LNCAP (cell line): ENCODE results near the gene DHCR24.

ENCODE experiments used
- TF ChIP-seq, protein P1 (sequence below): fragments of 450-650 bp; IDR thresholded peaks from 2 replicates; pipeline ENCODE4 v1.5.1; 2017; ENCODE audit warnings: mild to moderate bottlenecking

DHCR24 gene

GRCh38 chr1:54813485-54814125 lies 73.4 kb downstream of the DHCR24 start:
- TF ChIP-seq, protein P1, sequence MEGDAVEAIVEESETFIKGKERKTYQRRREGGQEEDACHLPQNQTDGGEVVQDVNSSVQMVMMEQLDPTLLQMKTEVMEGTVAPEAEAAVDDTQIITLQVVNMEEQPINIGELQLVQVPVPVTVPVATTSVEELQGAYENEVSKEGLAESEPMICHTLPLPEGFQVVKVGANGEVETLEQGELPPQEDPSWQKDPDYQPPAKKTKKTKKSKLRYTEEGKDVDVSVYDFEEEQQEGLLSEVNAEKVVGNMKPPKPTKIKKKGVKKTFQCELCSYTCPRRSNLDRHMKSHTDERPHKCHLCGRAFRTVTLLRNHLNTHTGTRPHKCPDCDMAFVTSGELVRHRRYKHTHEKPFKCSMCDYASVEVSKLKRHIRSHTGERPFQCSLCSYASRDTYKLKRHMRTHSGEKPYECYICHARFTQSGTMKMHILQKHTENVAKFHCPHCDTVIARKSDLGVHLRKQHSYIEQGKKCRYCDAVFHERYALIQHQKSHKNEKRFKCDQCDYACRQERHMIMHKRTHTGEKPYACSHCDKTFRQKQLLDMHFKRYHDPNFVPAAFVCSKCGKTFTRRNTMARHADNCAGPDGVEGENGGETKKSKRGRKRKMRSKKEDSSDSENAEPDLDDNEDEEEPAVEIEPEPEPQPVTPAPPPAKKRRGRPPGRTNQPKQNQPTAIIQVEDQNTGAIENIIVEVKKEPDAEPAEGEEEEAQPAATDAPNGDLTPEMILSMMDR: no peak

GRCh38 chr1:54812801-54813484 lies 74.1 kb downstream of the DHCR24 start:
- TF ChIP-seq, protein P1: no peak

DNA sequence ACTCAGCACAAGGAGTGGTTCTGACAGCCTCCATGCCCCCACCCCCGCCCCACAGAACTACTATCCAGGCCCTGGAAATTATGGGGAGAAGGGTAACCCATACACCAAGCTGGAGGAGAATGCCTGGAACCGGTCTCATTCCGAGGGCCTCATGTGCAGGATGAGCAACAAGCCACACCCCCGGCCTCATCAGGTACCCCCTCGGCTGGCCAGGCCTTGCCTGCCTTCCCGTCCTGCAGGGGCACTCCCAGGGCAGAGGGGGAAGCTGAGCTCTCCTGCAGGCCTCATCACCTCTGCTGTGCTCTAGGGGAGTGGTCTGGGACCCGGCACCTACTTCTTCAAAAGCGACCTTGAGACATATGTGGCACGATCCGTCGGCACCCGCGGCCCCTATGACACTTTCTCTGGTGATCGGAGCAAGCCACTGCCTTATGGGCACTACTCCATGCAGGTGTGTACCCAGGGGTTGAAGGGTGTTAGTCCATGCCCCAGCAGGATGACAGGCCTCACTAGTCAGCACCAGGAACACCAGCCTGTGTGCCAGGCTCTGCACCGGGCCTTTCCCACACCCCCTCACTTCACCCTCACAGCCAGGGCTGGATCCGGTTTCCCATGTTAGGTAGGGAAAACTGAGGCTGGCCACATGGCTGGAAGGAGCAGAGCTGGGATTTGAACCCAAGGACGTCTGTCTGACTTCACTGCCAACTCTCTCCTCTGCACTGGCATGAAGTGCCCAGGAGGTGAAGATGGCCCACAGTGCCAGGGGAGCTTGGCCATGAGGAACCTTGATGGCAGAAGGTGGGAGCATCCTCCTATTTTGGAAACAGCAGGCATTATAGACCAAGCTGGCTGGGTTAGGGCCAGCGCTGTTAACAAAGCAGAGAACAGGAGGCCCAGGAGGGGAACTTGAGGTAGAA lies 75.0 kb downstream of the DHCR24 start:
- TF ChIP-seq, protein P1: no peak

DNA sequence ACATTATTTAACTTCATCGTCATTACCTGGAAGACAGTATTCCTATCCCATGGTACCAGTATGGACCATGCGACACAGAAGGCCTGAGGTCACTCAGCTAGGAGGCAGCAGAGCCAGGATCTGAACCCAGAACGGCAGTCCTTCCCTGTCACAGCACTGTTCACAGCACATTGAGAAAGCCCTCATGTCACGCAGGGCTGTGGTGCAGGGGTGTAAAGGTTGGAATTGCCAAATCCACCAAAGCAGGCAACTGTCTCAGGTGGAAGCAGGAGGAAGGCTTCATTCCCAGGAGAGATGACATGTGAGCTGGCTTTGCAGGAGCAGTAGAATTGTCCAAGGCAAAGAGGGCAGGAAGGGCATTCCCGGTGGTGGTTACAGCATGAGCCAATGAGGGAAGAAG lies 75.9 kb downstream of the DHCR24 start:
- TF ChIP-seq, protein P1: no peak

DNA sequence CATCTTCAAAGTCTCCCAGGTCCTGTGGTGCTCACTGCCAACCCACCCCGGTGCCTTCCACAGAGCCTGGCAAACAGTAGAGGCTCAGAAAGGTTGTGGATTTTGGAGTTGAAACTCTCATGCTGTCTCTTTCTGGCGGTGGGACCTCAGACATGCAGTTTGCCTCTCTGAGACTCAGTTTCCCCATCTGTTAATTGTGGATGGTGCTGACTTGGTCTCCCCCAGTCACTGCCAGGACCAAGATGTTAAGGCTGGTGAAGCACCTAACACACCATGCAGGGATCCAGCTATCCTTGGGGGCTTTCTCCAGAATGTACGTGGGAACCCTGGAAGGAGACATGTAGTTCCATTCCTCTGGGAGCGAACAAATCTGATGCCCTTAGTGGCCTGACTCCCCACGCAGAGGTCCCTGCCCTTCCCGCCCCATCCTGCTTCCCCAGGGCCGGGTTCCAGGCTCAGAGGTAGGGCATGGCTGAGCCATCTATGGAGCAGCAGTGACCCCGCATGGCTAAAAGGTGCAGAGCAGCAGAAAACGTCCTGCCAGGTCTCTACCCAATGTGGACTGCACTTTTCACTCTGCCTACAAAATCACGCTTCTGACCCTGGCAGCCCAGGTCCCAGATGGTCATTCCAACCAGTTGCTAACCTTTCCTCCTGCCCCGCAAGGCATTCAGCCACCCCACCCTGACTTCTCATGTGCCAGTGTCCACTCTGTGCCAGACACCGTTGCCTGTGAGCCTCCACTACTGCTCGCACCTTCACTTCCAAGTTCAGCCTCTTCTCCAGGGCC lies 76.6 kb downstream of the DHCR24 start:
- TF ChIP-seq, protein P1: peak; percentile 86

DNA sequence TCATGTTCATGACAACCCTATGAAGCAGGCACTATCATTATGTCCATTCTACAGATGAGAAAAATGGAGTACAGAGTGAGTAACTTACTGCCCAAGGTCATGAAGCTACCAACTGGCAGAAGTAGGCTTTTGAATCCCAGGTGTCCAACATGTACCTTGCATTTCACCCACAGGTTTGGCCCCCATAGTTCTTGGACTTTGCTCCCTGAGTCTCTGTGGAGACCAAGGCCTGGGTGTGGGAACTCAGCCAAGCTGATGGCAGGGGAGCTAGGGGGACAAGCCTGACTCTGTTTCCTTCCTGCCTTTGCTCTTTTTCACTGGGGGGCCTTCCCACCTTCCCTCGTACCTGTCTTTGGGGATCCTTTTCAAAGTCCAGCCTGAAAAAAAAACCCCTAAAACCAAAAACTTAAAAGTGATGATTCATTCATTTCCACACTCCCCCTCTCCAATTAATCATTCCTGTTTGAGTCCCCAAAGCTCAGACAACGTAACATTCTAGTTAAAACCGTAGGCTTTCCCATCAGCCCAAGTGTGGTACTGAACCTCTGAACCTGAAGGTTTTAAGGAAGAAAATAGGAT lies 77.4 kb downstream of the DHCR24 start:
- TF ChIP-seq, protein P1: no peak
